Kidney capillary endothelial cell (primary cell): ENCODE data around the gene SMU1.
"Not testable (repeated sequence)": the region's sequence is repeated elsewhere in the genome, so short reads cannot be mapped to it uniquely, and the experiment has no call there.

ENCODE experiments used
- DNase-seq: peaks from one replicate; pipeline ENCODE4 v3.0.0-alpha.2; 2018; ENCODE audit warnings: low spot score

SMU1 gene

DNA sequence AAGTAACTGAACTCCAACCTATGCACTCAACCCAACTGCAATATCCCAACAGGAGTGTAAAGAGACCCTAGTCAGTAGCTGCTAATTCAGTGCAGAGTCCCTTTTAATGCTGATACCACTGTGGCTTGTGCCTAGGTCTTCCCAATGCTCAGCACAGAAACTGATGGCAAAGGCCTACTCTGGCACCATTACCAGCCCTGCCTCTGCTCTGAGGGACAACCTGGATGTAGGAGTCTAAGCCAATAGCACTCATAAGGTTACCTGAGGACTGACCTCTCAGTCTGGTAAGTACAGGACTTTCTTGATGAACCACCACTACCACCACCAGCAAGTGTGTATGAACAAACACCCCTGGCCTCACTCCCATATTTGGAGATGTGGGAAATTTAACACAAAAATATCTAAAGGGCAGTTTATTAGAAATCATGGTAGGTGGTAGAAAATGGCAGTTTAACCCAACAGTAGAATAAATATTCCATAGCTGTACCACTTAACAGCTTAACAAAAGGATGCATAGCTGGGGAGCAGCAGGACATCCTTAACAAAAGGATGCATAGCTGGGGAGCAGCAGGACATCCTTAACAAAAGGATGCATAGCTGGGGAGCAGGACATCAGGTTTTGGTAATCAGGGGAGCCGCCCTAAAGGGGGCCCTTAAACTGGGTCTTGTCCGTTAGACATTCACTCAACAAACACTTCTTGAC is 62.4 kb downstream of the SMU1 start:
- DNase-seq, result no peak

DNA sequence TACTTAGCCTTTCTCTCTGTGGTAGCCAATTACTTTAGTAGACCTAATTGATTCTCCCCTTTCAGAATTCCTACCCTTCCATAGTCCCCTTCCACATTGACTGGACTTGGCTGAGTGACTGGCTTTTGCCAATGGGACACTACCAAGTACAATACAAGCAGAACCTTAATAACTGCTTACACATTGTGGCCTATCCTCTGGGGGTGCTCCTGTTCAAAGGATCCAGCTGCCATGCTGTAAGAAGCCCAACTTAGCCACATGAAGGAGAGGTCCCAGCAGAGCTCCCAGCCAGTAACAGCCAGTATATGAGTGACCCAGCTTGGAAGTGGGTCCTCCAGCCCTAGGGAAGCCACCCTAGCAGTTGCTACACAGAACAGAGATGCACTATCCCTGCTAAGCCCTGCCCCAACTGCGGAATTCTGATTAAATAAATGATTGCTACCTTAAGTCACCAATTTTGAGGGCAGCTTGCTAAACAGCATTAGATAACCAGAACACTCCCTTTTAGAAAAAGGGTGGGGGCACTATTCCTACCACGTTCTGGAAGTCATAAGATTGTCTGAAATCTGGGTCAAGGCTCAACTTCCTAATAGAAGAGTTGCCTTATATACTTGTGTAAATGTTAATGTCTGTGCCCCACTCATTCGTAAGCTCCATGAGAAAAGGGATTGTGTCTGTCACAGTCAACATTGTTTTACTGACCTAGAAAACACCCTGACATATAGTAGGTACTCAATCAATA is 64.0 kb downstream of the SMU1 start:
- no peak for DNase-seq

DNA sequence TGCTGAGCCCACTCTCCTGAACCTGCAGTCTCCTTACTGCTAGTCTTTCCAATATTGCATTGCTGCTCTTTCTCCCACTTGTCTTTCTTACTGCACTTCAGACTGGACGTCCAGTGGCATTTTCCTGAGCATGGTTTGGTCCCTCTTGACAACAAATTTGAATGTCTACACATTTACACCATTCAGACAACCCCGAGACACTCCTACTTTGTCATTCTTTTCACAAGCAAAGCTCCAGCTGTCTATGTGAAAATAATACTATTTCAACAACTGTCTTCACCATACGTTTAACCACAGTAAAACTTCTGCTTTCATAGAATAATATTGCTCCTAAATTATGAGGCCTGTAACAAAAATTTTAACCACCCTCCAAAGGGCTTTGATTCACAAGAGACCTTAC is 64.6 kb downstream of the SMU1 start:
- DNase-seq, result no peak

DNA sequence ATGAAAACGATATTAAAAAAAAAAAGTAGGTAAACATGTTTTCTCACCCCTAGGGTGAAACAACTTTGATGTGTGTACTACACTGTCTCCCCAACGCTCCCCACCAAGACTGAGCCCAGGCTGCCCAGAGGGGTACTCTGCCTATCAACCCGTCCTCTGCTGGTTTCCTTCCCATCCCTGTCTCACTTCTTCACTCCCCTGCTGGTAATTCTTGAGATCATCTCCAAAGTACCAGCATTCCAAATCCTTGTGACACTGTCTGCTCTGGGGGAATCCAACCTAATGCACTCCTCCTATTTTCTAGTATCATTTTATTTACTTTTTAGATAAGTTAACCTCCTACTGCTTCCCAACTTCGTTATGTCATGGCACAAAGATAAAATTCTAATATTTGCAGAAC is 68.7 kb downstream of the SMU1 start:
- DNase-seq, result no peak

DNA sequence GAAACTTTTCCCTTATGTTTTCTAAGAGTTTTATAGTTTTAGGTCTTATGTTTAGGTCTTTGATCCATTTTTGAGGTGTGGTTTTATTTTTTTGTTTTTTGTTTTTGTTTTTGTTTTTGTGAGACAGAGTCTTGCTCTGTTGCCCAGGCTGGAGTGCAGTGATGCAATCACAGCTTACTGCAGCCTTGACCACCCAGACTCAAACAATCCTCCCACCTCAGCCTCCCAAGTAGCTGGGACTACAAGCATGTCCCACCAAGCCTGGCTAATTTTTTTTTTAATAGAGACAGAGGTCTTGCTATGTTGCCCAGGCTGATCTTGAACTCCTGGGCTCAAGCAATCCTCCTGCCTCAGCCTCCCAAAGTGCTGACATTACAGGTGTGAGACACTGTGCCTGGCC is 71.1 kb downstream of the SMU1 start:
- DNase-seq, result not testable (repeated sequence)

DNA sequence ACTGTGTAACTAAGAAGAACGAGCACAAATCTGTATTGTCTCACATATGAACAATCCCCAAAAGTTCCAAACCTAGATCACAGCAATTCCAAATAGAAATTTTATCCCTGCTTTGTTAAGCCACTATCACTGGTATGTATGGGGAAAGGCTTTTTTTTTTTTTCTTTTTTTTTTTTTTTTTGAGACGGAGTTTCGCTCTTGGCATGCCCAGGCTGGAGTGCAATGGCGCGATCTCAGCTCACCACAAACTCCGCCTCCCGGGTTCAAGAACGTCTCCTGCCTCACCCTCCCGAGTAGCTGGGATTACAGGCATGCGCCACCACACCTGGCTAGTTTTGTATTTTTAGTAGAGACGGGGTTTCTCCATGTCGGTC is 75.8 kb downstream of the SMU1 start:
- DNase-seq, result not testable (repeated sequence)

DNA sequence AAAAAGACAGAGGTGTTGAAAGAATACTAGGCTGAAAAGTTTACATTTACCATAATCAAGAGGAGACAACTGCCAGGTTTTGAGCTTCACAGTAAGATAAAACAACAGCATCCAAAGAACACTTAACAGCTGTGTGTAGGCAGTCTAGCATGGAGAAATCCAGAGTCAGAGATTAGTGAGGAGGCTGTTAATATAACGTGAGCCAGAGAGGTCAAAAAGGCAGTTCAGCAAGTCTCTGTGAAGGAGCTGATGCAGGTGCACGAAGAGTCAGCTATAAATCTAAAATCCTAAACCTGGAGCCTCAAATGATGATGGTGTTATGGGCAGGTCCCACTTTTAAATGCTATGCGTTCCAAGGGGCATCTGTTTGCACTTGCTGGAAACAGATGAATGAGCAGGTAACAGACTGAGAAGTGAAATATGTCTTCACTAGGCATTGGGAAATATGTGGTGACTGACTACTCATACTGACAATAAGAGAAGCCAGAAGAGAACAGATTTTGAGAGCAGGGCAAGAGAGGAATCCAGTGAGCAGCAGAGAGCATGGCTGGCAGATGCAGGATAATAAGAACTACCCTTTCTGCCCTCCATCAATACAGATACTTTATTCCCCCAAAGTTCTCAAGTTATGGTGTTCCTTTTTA is 83.8 kb downstream of the SMU1 start:
- DNase-seq, result no peak

DNA sequence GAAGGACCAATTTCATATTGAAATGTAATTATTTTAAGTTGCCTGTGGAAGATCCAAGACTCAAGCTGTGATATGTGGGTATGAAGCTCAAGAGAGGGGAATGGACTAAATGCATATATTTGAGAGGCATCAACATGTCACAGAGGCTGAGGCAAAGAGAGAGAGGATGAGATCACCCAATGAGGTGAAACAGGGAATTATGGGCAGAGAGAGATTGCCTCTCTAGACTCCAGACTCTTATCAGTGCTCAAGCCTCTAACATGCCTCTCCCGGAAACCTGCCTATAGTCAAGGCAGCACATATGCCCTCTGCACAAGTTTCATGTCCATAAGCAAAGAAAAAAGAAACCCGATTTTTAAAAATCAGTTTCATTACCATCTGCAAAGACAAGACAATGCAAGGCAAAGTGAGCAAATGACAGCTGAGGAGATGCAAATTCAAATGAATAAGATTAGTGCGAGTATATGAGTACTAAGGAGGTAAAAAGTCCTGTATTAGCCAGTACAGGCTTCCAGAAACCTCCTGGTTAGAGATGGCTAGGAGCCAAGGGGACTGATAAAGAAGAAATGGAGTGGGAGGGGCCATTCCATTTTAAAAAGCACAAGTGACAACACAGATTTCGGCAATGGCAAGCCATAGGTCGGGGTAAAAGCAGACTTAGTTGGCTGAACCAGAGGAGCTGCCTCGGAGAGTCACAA is 84.4 kb downstream of the SMU1 start:
- no peak for DNase-seq
